ENCODE measurements around the gene ZBP1.

ZBP1 gene

GRCh38 chr20:57582432-57583288, 37.6 kb downstream of the ZBP1 start:
- no peak overlapping the region for H4K91ac ChIP-seq (ENCODE audit: low read length)
- 58% methylated on average over 21 of the region's 21 CpGs for WGBS
- no peak overlapping the region for H3K27ac ChIP-seq (ENCODE audit: low read length, poor library complexity, severe bottlenecking)
- H3K36me3 ChIP-seq (ENCODE audit: control insufficient read depth in 1 of 2, insufficient read depth in 2 of 2, low read depth in 1 of 2, low read length in 2 of 2): no peaks in the 10 kb centered on the region
- H3K4me3 ChIP-seq (ENCODE audit: insufficient read depth in 1 of 2, low read depth in 1 of 2, low read length in 2 of 2): no peak overlapping the region
- no peak overlapping the region for H2BK12ac ChIP-seq (ENCODE audit: low read length in 2 of 2)
- H3K9ac ChIP-seq (ENCODE audit: low read length): no peak overlapping the region
- H3K79me1 ChIP-seq (replicated peaks; ENCODE audit: low read length, poor library complexity, severe bottlenecking): no peaks in the 10 kb centered on the region
- H3K4me1 ChIP-seq (ENCODE audit: control insufficient read depth, insufficient read depth, low read depth, low read length): peaks cover 6% of the 10 kb centered on the region
- H3K14ac ChIP-seq (ENCODE audit: low read length in 2 of 2): no peak overlapping the region
- H2BK15ac ChIP-seq (ENCODE audit: low read depth, poor library complexity, severe bottlenecking): no peak overlapping the region
- DNase-seq: no peak
- H2AK5ac ChIP-seq (ENCODE audit: low read length, severe bottlenecking): no peak overlapping the region
- no peak overlapping the region for H3K18ac ChIP-seq (ENCODE audit: low read depth in 1 of 2, low read length in 2 of 2)
- H3K4me2 ChIP-seq (ENCODE audit: low read length, poor library complexity, severe bottlenecking): no peak overlapping the region
- no peak overlapping the region for H3K23ac ChIP-seq (ENCODE audit: low read length in 2 of 2)
- no peak overlapping the region for H3K4ac ChIP-seq (ENCODE audit: low read depth in 1 of 2, low read length in 2 of 2)
- peaks cover 15% of the 10 kb centered on the region for H3K9me3 ChIP-seq (ENCODE audit: control insufficient read depth, low read length)
- no peak overlapping the region for H4K8ac ChIP-seq (ENCODE audit: low read length)
- no peak overlapping the region for H2AFZ ChIP-seq (ENCODE audit: low read depth, low read length)
- no peak overlapping the region for H2BK5ac ChIP-seq (ENCODE audit: low read depth, low read length, poor library complexity, severe bottlenecking)
- peaks cover 65 to 94% of the 10 kb centered on the region in 2 experiments for H3K27me3 ChIP-seq (ENCODE audit: control insufficient read depth in 1 of 2, insufficient read depth in 1 of 2, low read length in 2 of 2)
- H2BK120ac ChIP-seq (ENCODE audit: low read depth, low read length): no peak overlapping the region

GRCh38 chr20:57582029-57582378, 38.2 kb downstream of the ZBP1 start:
- Histone ChIP-seq H3K4ac (ENCODE audit: low read depth in 1 of 2, low read length in 2 of 2) (no peak overlapping the region), H2BK12ac (ENCODE audit: low read length in 2 of 2) (no peak overlapping the region)

GRCh38 chr20:57581202-57582028, 38.8 kb downstream of the ZBP1 start:
- peaks cover 6% of the 10 kb centered on the region for H3K4me1 ChIP-seq (ENCODE audit: control insufficient read depth, insufficient read depth, low read depth, low read length)
- no peak overlapping the region for H2BK5ac ChIP-seq (ENCODE audit: low read depth, low read length, poor library complexity, severe bottlenecking)
- no peaks in the 10 kb centered on the region for H3K79me1 ChIP-seq (replicated peaks; ENCODE audit: low read length, poor library complexity, severe bottlenecking)
- no peak overlapping the region for H3K4me2 ChIP-seq (ENCODE audit: low read length, poor library complexity, severe bottlenecking)
- no peak overlapping the region for H3K18ac ChIP-seq (ENCODE audit: low read depth in 1 of 2, low read length in 2 of 2)
- H3K9ac ChIP-seq (ENCODE audit: low read length): no peak overlapping the region
- H3K14ac ChIP-seq (ENCODE audit: low read length in 2 of 2): no peak overlapping the region
- peaks cover 6% of the 10 kb centered on the region for H3K9me3 ChIP-seq (ENCODE audit: control insufficient read depth, low read length)
- H2AFZ ChIP-seq (ENCODE audit: low read depth, low read length): no peak overlapping the region
- 75% methylated on average over 14 of the region's 14 CpGs for WGBS
- no peak for DNase-seq
- H2BK120ac ChIP-seq (ENCODE audit: low read depth, low read length): no peak overlapping the region
- no peak overlapping the region for H2BK15ac ChIP-seq (ENCODE audit: low read depth, poor library complexity, severe bottlenecking)
- no peak overlapping the region for H3K4me3 ChIP-seq (ENCODE audit: insufficient read depth in 1 of 2, low read depth in 1 of 2, low read length in 2 of 2)
- H2AK5ac ChIP-seq (ENCODE audit: low read length, severe bottlenecking): no peak overlapping the region
- no peak overlapping the region for H4K91ac ChIP-seq (ENCODE audit: low read length)
- H3K27ac ChIP-seq (ENCODE audit: low read length, poor library complexity, severe bottlenecking): no peak overlapping the region
- no peak overlapping the region for H3K4ac ChIP-seq (ENCODE audit: low read depth in 1 of 2, low read length in 2 of 2)
- no peak overlapping the region for H2BK12ac ChIP-seq (ENCODE audit: low read length in 2 of 2)
- no peak overlapping the region for H4K8ac ChIP-seq (ENCODE audit: low read length)
- H3K27me3 ChIP-seq (ENCODE audit: control insufficient read depth in 1 of 2, insufficient read depth in 1 of 2, low read length in 2 of 2): peaks cover 74 to 97% of the 10 kb centered on the region in 2 experiments
- no peak overlapping the region for H3K23ac ChIP-seq (ENCODE audit: low read length in 2 of 2)
- H3K36me3 ChIP-seq (ENCODE audit: control insufficient read depth in 1 of 2, insufficient read depth in 2 of 2, low read depth in 1 of 2, low read length in 2 of 2): no peaks in the 10 kb centered on the region

More at GRCh38 chr20:57582029-57582378, 38.2 kb downstream of the ZBP1 start:
- H3K4me1 ChIP-seq (ENCODE audit: control insufficient read depth, insufficient read depth, low read depth, low read length): peaks cover 6% of the 10 kb centered on the region
- H3K36me3 ChIP-seq (ENCODE audit: control insufficient read depth in 1 of 2, insufficient read depth in 2 of 2, low read depth in 1 of 2, low read length in 2 of 2): no peaks in the 10 kb centered on the region
- H2BK5ac ChIP-seq (ENCODE audit: low read depth, low read length, poor library complexity, severe bottlenecking): no peak overlapping the region
- no peak overlapping the region for H3K9ac ChIP-seq (ENCODE audit: low read length)
- H3K18ac ChIP-seq (ENCODE audit: low read depth in 1 of 2, low read length in 2 of 2): no peak overlapping the region
- H3K14ac ChIP-seq (ENCODE audit: low read length in 2 of 2): no peak overlapping the region
- H3K27ac ChIP-seq (ENCODE audit: low read length, poor library complexity, severe bottlenecking): no peak overlapping the region
- no peak overlapping the region for H2BK120ac ChIP-seq (ENCODE audit: low read depth, low read length)
- no peak overlapping the region for H3K4me2 ChIP-seq (ENCODE audit: low read length, poor library complexity, severe bottlenecking)
- peaks cover 8% of the 10 kb centered on the region for H3K9me3 ChIP-seq (ENCODE audit: control insufficient read depth, low read length)
- no peak overlapping the region for H4K8ac ChIP-seq (ENCODE audit: low read length)
- H2AFZ ChIP-seq (ENCODE audit: low read depth, low read length): no peak overlapping the region
- H3K4me3 ChIP-seq (ENCODE audit: insufficient read depth in 1 of 2, low read depth in 1 of 2, low read length in 2 of 2): no peak overlapping the region
- no peak overlapping the region for H2BK15ac ChIP-seq (ENCODE audit: low read depth, poor library complexity, severe bottlenecking)
- H2AK5ac ChIP-seq (ENCODE audit: low read length, severe bottlenecking): no peak overlapping the region
- no peaks in the 10 kb centered on the region for H3K79me1 ChIP-seq (replicated peaks; ENCODE audit: low read length, poor library complexity, severe bottlenecking)
- no peak overlapping the region for H4K91ac ChIP-seq (ENCODE audit: low read length)
- peaks cover 68 to 97% of the 10 kb centered on the region in 2 experiments for H3K27me3 ChIP-seq (ENCODE audit: control insufficient read depth in 1 of 2, insufficient read depth in 1 of 2, low read length in 2 of 2)
- 79% methylated on average over 5 of the region's 5 CpGs for WGBS
- no peak overlapping the region for H3K23ac ChIP-seq (ENCODE audit: low read length in 2 of 2)
- DNase-seq: no peak

Measured in mesenchymal stem cell (in vitro differentiated cells and primary cell).